Activated CD4-positive, alpha-beta T cell treated with anti-CD3 and anti-CD28 coated beads for 36 hours (primary cell): Measurements from ENCODE around the gene HOXA6. TPM values are rescaled to one million over a fixed set of nuclear protein-coding genes. Genes with fewer than 3 reads are reported as not detected.

Experiments
- ATAC-seq: fragments of 200-7000 bp; cut with Tn5 transposase; one replicate; pipeline ENCODE4 v1.10.0; 2021; ENCODE audit warnings: mild to moderate bottlenecking, moderate library complexity
- CTCF ChIA-PET: fragments of 350-600 bp; sonication (Branson Sonifier 250); formaldehyde crosslinking; loops from one replicate; lab custom pipeline; 2021; ENCODE audit warnings: antibody characterized with exemption; lab: Charles Lee
- POLR2A ChIA-PET: fragments of 350-600 bp; sonication (Branson Sonifier 250); formaldehyde crosslinking; loops from one replicate; lab custom pipeline; 2021; ENCODE audit warnings: antibody characterized with exemption, inconsistent platforms; lab: Charles Lee
- DNase-seq: peaks from one replicate; pipeline ENCODE4 v3.0.0-alpha.2; 2020
- H3K27ac Mint-ChIP-seq: one replicate; pipeline ENCODE4 v1.8.0; 2021; ENCODE audit warnings: mixed read lengths
- H3K27me3 Mint-ChIP-seq: one replicate; pipeline ENCODE4 v1.8.0; 2021; ENCODE audit warnings: mixed read lengths
- H3K36me3 Mint-ChIP-seq: one replicate; pipeline ENCODE4 v1.8.0; 2021; ENCODE audit warnings: low read depth, mixed read lengths
- H3K4me1 Mint-ChIP-seq: one replicate; pipeline ENCODE4 v1.8.0; 2021; ENCODE audit warnings: mixed read lengths
- H3K4me3 Mint-ChIP-seq: one replicate; pipeline ENCODE4 v1.8.0; 2021; ENCODE audit warnings: mild to moderate bottlenecking, moderate library complexity, mixed read lengths
- H3K9me3 Mint-ChIP-seq: one replicate; pipeline ENCODE4 v1.8.0; 2021; ENCODE audit warnings: low read depth, mixed read lengths
- intact Hi-C, 2 experiments: fragments of 100-400 bp; cut with DNase I in 1 of 2; cut with micrococcal nuclease in 1 of 2; formaldehyde crosslinking; loops; one replicate each; pipeline versions ENCODE4 v1.14.2 to v1.15.1; 2022 to 2024; cut with DNase I, micrococcal nuclease
- total RNA-seq, 2 experiments: library from RNA; stranded (reverse); gene quantifications; one replicate each; pipeline ENCODE4 v1.2.3, GENCODE V29; 2021

HOXA6 gene
- total RNA-seq, 2 experiments from 2014 or later, result not detected

- ATAC-seq (peak; percentile 33), DNase-seq (no peak)
- Mint-ChIP-seq H3K4me3 (peak overlapping the region; percentile 69), H3K36me3 (no peaks in the 10 kb centered on the region), H3K9me3 (no peaks in the 10 kb centered on the region), H3K27me3 (peaks cover 67% of the 10 kb centered on the region), H3K27ac (peak overlapping the region; percentile 6), H3K4me1 (peaks cover 41% of the 10 kb centered on the region)
- POLR2A ChIA-PET, result interaction anchor here (0.7 kb wide), 1 partner anchor 8 kb away, joined by 5 read pairs; no protein-coding TSS in a partner anchor
- CTCF ChIA-PET, result interaction anchor here (0.5 to 1.8 kb wide), 8 partner anchors 11 to 896 kb away, joined by 3 to 11 read pairs (median 3); no protein-coding TSS in a partner anchor
- intact Hi-C loops, result loop anchor here (1.0 to 5.0 kb wide), 3 partner anchors 16 to 32 kb away; partner anchors contain the start of gene HOXA3 (in 2 of the 2)
Measured at GRCh38 chr7:27184337-27185012, 36.9 kb upstream of the HOXA6 start.

DNA sequence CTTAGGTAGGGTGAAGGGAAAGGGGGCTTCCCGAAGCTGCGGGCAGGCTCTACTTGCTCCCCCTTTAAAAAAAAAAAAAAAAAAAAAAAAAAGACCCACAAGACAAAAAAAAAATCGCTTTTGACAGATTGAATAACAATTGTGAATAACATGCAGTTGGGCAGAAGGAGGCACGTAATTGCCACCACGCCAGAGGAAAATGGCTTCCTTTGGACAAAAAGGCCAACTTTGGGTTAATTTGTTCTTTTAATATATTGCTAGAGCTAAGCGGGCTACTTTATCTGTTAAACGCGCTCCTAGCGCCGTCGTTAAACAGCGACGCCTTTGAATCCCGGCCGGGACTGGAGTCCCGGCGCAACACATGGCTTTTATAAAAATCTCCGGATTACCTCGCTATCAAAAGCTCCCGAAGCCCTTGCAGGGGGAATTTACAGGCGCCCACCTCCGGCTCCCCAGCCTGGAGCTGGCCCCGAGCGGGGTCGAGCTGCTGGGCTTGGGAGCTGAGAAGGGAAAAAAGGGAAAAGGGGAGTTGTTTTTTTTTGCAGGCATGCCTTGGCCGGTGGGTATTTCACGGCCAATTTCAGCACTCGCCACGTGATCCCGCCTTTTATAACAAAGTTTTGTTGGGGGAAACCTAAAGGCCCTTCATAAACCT, 36.2 kb upstream of the HOXA6 start:
- Mint-ChIP-seq H3K9me3 (no peaks in the 10 kb centered on the region), H3K27me3 (peaks cover 71% of the 10 kb centered on the region), H3K27ac (no peak overlapping the region), H3K4me1 (peaks cover 40% of the 10 kb centered on the region), H3K36me3 (no peaks in the 10 kb centered on the region), H3K4me3 (peak overlapping the region; percentile 69)
- no peak for DNase-seq
- intact Hi-C loops, result loop anchor here (1.0 to 2.0 kb wide), 2 partner anchors 15 to 18 kb away; no protein-coding TSS in a partner anchor
- ChIA-PET POLR2A (no interaction called here), CTCF (interaction anchor here (0.5 to 1.8 kb wide), 5 partner anchors 12 to 1806 kb away, joined by 3 to 11 read pairs (median 3); no protein-coding TSS in a partner anchor)
- no peak for ATAC-seq

GRCh38 chr7:27182861-27183681, 35.5 kb upstream of the HOXA6 start:
- Mint-ChIP-seq H3K9me3 (no peaks in the 10 kb centered on the region), H3K4me3 (no peak overlapping the region)
- no peak for DNase-seq

GRCh38 chr7:27182285-27182841, 34.8 kb upstream of the HOXA6 start:
- Mint-ChIP-seq H3K4me3 (no peak overlapping the region), H3K4me1 (peaks cover 27% of the 10 kb centered on the region), H3K27ac (no peak overlapping the region), H3K36me3 (no peaks in the 10 kb centered on the region), H3K9me3 (no peaks in the 10 kb centered on the region), H3K27me3 (peaks cover 65% of the 10 kb centered on the region)
- no peak for ATAC-seq
- ChIA-PET POLR2A (no interaction called here), CTCF (interaction anchor here (0.7 to 1.2 kb wide), 5 partner anchors 14 to 1290 kb away, joined by 3 to 4 read pairs (median 3); partner anchors contain the start of gene HOXA7)
- no peak for DNase-seq
- intact Hi-C loops, result no loop called here

More at GRCh38 chr7:27182861-27183681, 35.5 kb upstream of the HOXA6 start:
- H3K27me3 Mint-ChIP-seq, result peaks cover 66% of the 10 kb centered on the region
- peaks cover 33% of the 10 kb centered on the region for H3K4me1 Mint-ChIP-seq
- H3K36me3 Mint-ChIP-seq, result no peaks in the 10 kb centered on the region
- H3K27ac Mint-ChIP-seq, result no peak overlapping the region
- CTCF ChIA-PET, result interaction anchor here (0.5 to 1.8 kb wide), 5 partner anchors 13 to 1807 kb away, joined by 3 to 11 read pairs (median 3); partner anchors contain the start of gene HOXA7
- intact Hi-C loops, result no loop called here
- ATAC-seq, result no peak
- POLR2A ChIA-PET, result no interaction called here

DNA sequence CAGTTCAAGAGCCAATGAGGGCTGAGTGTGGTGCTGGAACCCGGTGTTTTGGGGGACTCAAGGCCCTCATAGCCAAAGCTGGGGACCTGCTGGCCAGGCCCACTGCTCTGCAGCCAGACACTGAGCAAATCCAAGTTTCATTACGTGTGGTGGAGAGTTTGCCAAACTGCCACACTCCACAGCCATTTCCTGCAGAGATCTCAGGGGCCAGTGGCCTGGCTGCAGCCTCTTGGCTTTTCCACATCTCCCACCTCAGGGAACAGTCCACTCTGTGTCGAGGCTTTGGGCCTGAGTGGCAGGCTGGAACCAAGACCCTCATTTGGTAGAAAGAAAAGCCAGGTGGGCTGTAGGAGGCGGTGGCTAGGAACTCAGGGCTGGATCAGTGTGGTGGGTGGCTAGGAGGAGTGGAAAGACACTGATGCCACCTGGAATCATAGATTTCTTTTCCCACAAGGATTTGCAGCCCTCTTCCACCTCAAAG, 34.3 kb upstream of the HOXA6 start:
- Mint-ChIP-seq H3K27me3 (peaks cover 60% of the 10 kb centered on the region), H3K9me3 (no peaks in the 10 kb centered on the region), H3K36me3 (no peaks in the 10 kb centered on the region), H3K27ac (no peak overlapping the region), H3K4me1 (peaks cover 25% of the 10 kb centered on the region), H3K4me3 (no peak overlapping the region)
- ChIA-PET POLR2A (no interaction called here), CTCF (interaction anchor here (0.7 to 1.2 kb wide), 5 partner anchors 14 to 1289 kb away, joined by 3 to 4 read pairs (median 3); partner anchors contain the start of gene HOXA7)
- DNase-seq (no peak), ATAC-seq (no peak)
- intact Hi-C loops, result no loop called here

DNA sequence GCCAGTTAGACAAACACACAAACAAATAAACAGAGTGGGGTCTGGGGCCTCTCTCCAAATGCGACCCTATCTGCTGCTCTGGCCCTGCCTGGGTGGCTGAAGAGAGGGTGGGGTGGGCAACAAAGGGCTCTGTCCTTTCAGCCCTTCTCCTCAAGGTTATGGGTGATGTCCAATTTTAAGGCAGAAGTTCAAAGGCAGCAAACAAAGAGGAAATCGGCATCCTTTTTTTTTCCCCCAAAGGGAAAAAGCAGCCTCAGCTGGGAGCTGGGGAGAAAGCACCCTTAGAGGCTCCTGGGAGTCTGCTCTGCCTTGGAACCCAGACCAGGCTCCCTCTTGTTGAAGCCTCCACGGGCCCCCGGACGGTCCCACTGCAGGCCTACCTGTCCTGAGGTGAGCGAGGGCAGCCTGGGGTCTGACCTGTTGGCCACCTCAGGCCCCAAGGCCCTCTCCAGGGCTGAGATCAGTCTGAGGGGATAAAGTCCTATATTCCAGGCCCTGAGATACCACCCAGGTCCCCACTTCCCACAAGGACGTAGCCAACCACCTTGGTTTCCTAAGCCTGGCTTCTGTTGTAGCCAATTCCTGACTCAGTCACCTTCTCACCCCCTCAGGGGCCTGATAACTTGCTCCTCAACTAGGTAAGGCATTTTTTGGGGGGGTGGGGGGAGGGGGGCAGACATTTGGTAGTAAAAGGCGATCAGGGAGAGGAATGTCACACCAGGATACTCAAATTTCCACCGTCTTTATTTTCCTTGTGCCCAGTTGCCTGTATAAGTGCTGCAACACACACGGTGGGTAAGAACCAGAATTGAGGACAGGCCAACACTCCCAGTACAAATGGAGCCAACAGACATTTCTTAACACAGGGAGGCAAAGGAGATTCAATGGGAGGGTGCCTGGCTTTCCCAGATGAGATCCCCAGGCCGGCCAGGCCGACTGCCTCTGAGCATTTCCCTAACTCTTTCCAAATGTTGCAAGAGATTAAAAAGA, 33.2 kb upstream of the HOXA6 start:
- POLR2A ChIA-PET, result no interaction called here
- H3K36me3 Mint-ChIP-seq, result no peaks in the 10 kb centered on the region
- peaks cover 54% of the 10 kb centered on the region for H3K27me3 Mint-ChIP-seq
- no peak overlapping the region for H3K27ac Mint-ChIP-seq
- peaks cover 20% of the 10 kb centered on the region for H3K4me1 Mint-ChIP-seq
- DNase-seq, result no peak
- CTCF ChIA-PET, result interaction anchor here (0.6 to 2.3 kb wide), 23 partner anchors 9 to 1288 kb away, joined by 3 to 12 read pairs (median 4); partner anchors contain the start of gene EVX1
- intact Hi-C loops, result no loop called here
- no peak for ATAC-seq
- no peak overlapping the region for H3K4me3 Mint-ChIP-seq
- no peaks in the 10 kb centered on the region for H3K9me3 Mint-ChIP-seq

DNA sequence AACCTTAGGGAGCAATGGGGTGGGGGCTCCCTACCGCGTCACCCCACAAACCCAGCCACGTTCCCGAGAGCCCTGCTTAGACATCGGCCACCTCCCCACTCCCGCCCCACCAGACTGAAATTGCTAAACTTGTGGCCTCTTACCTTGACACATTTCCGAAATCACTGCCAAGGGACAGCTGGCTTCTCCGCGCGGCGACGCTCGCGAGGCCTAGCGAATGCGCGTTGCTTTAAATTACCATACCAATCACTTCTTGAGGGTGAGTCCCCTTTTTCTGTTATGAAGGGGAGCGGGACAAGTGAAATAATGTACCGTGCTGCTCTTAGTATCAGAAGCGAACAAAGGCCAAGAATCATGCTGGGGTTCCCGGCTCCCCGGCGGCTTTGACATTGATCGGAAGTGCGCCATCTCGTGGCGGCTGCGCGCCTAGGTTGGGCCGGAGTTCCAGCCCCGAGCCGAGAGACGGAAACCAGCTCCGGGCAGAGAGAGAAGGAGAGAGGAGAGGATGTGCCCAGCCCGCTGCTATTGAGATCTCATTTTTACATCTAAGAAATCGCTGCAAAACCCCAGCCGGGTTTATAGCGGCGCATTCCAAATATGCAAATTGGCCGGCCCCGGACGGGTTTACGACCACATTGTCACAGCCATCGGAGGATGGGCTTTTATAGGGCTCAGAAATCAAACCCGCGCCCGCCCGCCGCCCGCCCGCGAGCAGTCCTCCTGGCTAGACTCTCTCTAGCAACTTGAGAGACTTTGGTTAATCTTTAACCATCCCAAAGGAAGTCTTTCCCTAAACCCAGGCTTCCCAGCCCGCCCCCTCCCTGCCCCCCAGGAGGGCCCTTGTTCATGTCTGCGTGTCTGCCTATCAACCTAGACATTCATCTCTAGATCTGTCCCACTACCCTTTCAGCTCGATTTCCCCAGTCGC, 32.2 kb upstream of the HOXA6 start:
- POLR2A ChIA-PET, result no interaction called here
- intact Hi-C loops, result no loop called here
- CTCF ChIA-PET, result interaction anchor here (0.6 to 2.3 kb wide), 36 partner anchors 9 to 1383 kb away, joined by 3 to 12 read pairs (median 4); partner anchors contain the start of gene EVX1
- H3K4me3 Mint-ChIP-seq, result no peak overlapping the region
- no peak overlapping the region for H3K27ac Mint-ChIP-seq
- H3K27me3 Mint-ChIP-seq, result peaks cover 51% of the 10 kb centered on the region
- H3K4me1 Mint-ChIP-seq, result peaks cover 10% of the 10 kb centered on the region
- H3K36me3 Mint-ChIP-seq, result no peaks in the 10 kb centered on the region
- DNase-seq, result peak; percentile 81
- ATAC-seq, result peak; percentile 88
- no peaks in the 10 kb centered on the region for H3K9me3 Mint-ChIP-seq

DNA sequence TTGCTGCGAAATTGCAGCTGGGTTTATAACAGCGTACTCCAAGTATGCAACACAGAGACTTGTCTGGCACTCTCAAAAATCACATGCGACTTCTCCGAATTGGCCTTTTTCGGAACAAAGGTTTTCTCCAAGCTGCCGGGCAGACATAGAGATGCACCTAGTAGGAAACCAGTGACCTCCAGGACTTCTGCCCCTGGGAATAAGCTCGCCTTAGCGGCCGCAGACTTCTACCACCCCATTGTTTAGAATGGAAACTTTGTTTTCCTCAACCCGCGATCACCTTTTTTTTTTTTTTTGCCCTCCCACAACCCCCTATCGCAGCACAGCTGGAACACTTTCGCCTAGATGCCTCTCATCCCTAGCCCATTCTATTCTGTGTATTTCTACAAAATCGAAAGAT, 31.5 kb upstream of the HOXA6 start:
- intact Hi-C loops, result no loop called here
- no peak overlapping the region for H3K27ac Mint-ChIP-seq
- POLR2A ChIA-PET, result no interaction called here
- ATAC-seq, result no peak
- H3K36me3 Mint-ChIP-seq, result no peaks in the 10 kb centered on the region
- CTCF ChIA-PET, result interaction anchor here (0.6 to 2.3 kb wide), 26 partner anchors 11 to 1382 kb away, joined by 3 to 12 read pairs (median 4); partner anchors contain the start of gene EVX1
- no peak overlapping the region for H3K4me3 Mint-ChIP-seq
- no peaks in the 10 kb centered on the region for H3K9me3 Mint-ChIP-seq
- peaks cover 51% of the 10 kb centered on the region for H3K27me3 Mint-ChIP-seq
- peaks cover 7% of the 10 kb centered on the region for H3K4me1 Mint-ChIP-seq
- no peak for DNase-seq

GRCh38 chr7:27178366-27178765, 30.8 kb upstream of the HOXA6 start:
- H3K4me3 Mint-ChIP-seq, result no peak overlapping the region
- no peak for ATAC-seq
- no peak overlapping the region for H3K27ac Mint-ChIP-seq
- peaks cover 51% of the 10 kb centered on the region for H3K27me3 Mint-ChIP-seq
- peaks cover 6% of the 10 kb centered on the region for H3K4me1 Mint-ChIP-seq
- no peaks in the 10 kb centered on the region for H3K36me3 Mint-ChIP-seq
- CTCF ChIA-PET, result interaction anchor here (0.8 to 2.3 kb wide), 9 partner anchors 10 to 536 kb away, joined by 3 to 12 read pairs (median 4); no protein-coding TSS in a partner anchor
- intact Hi-C loops, result no loop called here
- no peaks in the 10 kb centered on the region for H3K9me3 Mint-ChIP-seq
- no peak for DNase-seq
- POLR2A ChIA-PET, result no interaction called here
